Stimulated activated naive CD8-positive, alpha-beta T cell treated with anti-CD3 and anti-CD28 coated beads, Interleukin-15, Interleukin-2, amounts not matched to agents 100 ng/mL and 50 ng/mL, for 24 hours (primary cell): ENCODE measurements around the gene SLIT3.
A peak's percentile ranks its signal among the peaks of the same experiment; 100 is the strongest.
"Not testable (repeated sequence)": the region's sequence is repeated elsewhere in the genome, so short reads cannot be mapped to it uniquely, and the experiment has no call there.

ENCODE experiments used
- H3K27ac Mint-ChIP-seq: one replicate; pipeline ENCODE4 v1.8.0; 2021; ENCODE audit warnings: mild to moderate bottlenecking, mixed read lengths
- H3K27me3 Mint-ChIP-seq: one replicate; pipeline ENCODE4 v1.8.0; 2021; ENCODE audit warnings: mixed read lengths
- H3K36me3 Mint-ChIP-seq: one replicate; pipeline ENCODE4 v1.8.0; 2021; ENCODE audit warnings: low read depth, mixed read lengths
- H3K4me1 Mint-ChIP-seq: one replicate; pipeline ENCODE4 v1.8.0; 2021; ENCODE audit warnings: low read depth, mixed read lengths
- H3K4me3 Mint-ChIP-seq: one replicate; pipeline ENCODE4 v1.8.0; 2021; ENCODE audit warnings: mild to moderate bottlenecking, mixed read lengths
- H3K9me3 Mint-ChIP-seq: one replicate; pipeline ENCODE4 v1.8.0; 2021; ENCODE audit warnings: mixed read lengths

Gene SLIT3

GRCh38 chr5:168660691-168661090, 640.2 kb downstream of the SLIT3 start:
- no peak overlapping the region for H3K4me3 Mint-ChIP-seq

GRCh38 chr5:168659286-168659847, 641.6 kb downstream of the SLIT3 start:
- Mint-ChIP-seq H3K27ac (no peak overlapping the region), H3K9me3 (no peaks in the 10 kb centered on the region), H3K27me3 (peaks cover 11% of the 10 kb centered on the region), H3K4me3 (no peak overlapping the region), H3K4me1 (no peaks in the 10 kb centered on the region), H3K36me3 (no peaks in the 10 kb centered on the region)

More at GRCh38 chr5:168660691-168661090, 640.2 kb downstream of the SLIT3 start:
- no peaks in the 10 kb centered on the region for H3K9me3 Mint-ChIP-seq
- H3K27me3 Mint-ChIP-seq, result peaks cover 11% of the 10 kb centered on the region
- no peaks in the 10 kb centered on the region for H3K4me1 Mint-ChIP-seq
- no peaks in the 10 kb centered on the region for H3K36me3 Mint-ChIP-seq
- H3K27ac Mint-ChIP-seq, result no peak overlapping the region

DNA sequence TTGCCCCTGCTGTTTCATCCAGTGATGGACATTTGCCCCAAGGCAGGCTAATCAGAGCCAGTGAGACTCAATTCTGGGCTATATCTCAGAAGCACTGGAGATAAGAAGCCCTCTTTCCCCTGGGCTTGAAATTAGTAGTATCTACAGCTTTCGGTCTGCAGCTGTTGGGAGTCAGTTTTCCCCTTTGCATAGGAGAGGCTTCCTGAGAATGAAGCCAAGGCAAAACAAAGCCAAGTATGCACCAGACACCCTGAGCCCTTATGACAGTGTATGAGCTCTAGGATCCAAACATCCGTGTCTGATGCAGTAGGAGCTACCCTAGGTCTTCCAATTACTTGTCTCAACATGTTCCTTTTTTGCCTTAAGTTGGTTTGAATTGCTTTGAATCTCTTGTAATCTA, 642.5 kb downstream of the SLIT3 start:
- H3K27ac Mint-ChIP-seq, result no peak overlapping the region
- no peaks in the 10 kb centered on the region for H3K36me3 Mint-ChIP-seq
- no peak overlapping the region for H3K4me3 Mint-ChIP-seq
- peaks cover 11% of the 10 kb centered on the region for H3K27me3 Mint-ChIP-seq
- H3K9me3 Mint-ChIP-seq, result no peaks in the 10 kb centered on the region
- H3K4me1 Mint-ChIP-seq, result no peaks in the 10 kb centered on the region

GRCh38 chr5:168656633-168657032, 644.3 kb downstream of the SLIT3 start:
- no peaks in the 10 kb centered on the region for H3K36me3 Mint-ChIP-seq
- no peaks in the 10 kb centered on the region for H3K9me3 Mint-ChIP-seq
- no peak overlapping the region for H3K4me3 Mint-ChIP-seq
- H3K4me1 Mint-ChIP-seq, result no peaks in the 10 kb centered on the region
- peaks cover 8% of the 10 kb centered on the region for H3K27me3 Mint-ChIP-seq
- H3K27ac Mint-ChIP-seq, result no peak overlapping the region

DNA sequence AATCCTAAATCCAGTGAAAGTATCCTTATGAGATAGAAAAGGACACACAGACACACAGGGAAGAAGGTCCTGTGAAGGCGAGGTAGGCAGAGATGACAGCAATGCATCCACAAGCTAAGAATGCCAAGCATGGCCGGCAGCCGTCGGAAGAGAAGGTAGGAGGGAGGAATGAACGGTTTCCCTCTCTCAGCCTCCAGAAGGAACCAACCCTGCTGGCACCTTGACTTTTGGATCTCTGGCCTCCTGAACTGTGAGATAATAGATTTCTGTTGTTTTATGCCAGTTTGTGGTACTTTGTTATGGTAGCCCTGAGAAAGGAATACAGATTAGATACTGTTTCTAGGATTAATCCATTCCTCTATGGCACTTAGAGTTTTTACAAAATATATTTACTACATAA, 645.6 kb downstream of the SLIT3 start:
- Mint-ChIP-seq H3K9me3 (no peaks in the 10 kb centered on the region), H3K27ac (no peak overlapping the region), H3K4me3 (no peak overlapping the region), H3K36me3 (no peaks in the 10 kb centered on the region), H3K27me3 (peaks cover 4% of the 10 kb centered on the region), H3K4me1 (no peaks in the 10 kb centered on the region)

DNA sequence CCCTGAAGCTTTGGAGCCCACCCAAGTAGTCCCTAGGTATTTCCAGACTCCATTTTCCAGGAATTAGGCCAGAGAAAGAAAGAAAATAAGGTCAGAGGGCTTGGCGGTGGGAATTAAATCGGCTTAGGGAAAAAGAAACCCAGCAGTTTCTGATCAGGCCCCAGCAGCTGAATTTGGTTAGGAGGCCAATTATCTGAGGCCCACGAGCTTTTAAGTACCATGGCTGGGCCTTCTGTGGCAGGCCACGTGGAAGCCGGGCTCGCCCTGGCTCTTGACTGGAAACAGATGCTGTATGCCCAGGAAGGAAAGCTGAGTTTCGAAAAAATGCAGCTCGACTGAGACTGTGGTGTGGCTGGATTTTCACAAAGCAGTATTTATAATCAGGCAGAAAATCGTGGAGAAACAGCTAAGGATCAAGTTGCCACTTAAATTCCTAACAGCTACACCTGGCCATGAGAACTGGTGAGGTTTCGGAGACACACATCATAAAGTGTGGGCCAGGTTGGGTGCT, 646.7 kb downstream of the SLIT3 start:
- Mint-ChIP-seq H3K27me3 (peaks cover 4% of the 10 kb centered on the region), H3K9me3 (no peaks in the 10 kb centered on the region), H3K27ac (peak overlapping the region; percentile 3), H3K4me1 (no peaks in the 10 kb centered on the region), H3K4me3 (no peak overlapping the region), H3K36me3 (no peaks in the 10 kb centered on the region)

GRCh38 chr5:168653626-168654025, 647.3 kb downstream of the SLIT3 start:
- H3K9me3 Mint-ChIP-seq, result no peaks in the 10 kb centered on the region
- H3K4me3 Mint-ChIP-seq, result no peak overlapping the region
- H3K27me3 Mint-ChIP-seq, result peaks cover 4% of the 10 kb centered on the region
- peak overlapping the region; percentile 3 for H3K27ac Mint-ChIP-seq
- H3K36me3 Mint-ChIP-seq, result no peaks in the 10 kb centered on the region
- no peaks in the 10 kb centered on the region for H3K4me1 Mint-ChIP-seq

GRCh38 chr5:168651648-168652047, 649.3 kb downstream of the SLIT3 start:
- H3K9me3 Mint-ChIP-seq, result no peaks in the 10 kb centered on the region
- no peaks in the 10 kb centered on the region for H3K4me1 Mint-ChIP-seq
- H3K27ac Mint-ChIP-seq, result no peak overlapping the region
- H3K27me3 Mint-ChIP-seq, result peaks cover under 1% of the 10 kb centered on the region
- H3K4me3 Mint-ChIP-seq, result no peak overlapping the region
- no peaks in the 10 kb centered on the region for H3K36me3 Mint-ChIP-seq

DNA sequence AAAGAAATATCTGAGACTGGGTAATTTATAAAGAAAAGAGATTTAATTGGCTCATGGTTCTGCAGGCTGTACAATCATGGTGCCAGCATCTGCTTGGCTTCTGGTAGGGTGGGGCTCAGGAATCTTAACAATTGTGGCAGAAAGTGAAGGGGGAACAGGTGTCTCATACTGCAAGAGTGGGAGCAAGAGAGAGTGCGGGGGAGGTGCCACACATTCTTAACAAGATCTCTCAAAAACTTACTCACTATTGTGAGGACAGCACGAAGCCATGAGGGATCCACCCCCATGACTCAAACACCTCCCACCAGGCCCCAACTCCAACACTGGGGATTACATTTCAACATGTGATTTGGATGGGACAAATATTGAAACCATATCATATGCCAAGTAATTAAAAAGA, 651.6 kb downstream of the SLIT3 start:
- no peak overlapping the region for H3K4me3 Mint-ChIP-seq
- no peaks in the 10 kb centered on the region for H3K36me3 Mint-ChIP-seq
- H3K4me1 Mint-ChIP-seq, result no peaks in the 10 kb centered on the region
- peaks cover 6% of the 10 kb centered on the region for H3K9me3 Mint-ChIP-seq
- no peak overlapping the region for H3K27ac Mint-ChIP-seq
- peaks cover 3% of the 10 kb centered on the region for H3K27me3 Mint-ChIP-seq

- Mint-ChIP-seq H3K36me3 (no peaks in the 10 kb centered on the region), H3K4me1 (no peaks in the 10 kb centered on the region), H3K4me3 (no peak overlapping the region), H3K27me3 (peaks cover 3% of the 10 kb centered on the region), H3K27ac (no peak overlapping the region), H3K9me3 (peaks cover 6% of the 10 kb centered on the region)
Observed at GRCh38 chr5:168648576-168648975, 652.4 kb downstream of the SLIT3 start.

DNA sequence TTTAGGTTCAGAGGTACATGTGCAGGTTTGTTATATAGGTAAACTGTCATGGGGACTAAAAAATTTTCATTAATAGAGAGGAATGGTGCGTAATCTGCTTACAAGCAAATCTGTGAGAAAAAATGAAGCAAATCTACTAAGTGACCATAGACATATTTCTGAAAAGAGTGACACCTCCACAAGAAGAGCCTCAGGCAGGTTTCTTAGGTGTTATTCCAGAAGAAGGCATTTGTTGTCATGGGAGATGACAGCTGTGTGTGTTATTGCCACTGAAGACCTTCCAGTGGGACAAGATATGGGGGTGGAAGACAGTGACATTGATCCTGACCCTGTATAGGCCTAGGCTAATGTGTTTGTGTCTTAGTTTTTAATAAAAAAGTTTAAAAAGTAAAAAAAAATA, 652.9 kb downstream of the SLIT3 start:
- Mint-ChIP-seq H3K9me3 (peaks cover 6% of the 10 kb centered on the region), H3K4me1 (no peaks in the 10 kb centered on the region), H3K27me3 (peaks cover 3% of the 10 kb centered on the region)

DNA sequence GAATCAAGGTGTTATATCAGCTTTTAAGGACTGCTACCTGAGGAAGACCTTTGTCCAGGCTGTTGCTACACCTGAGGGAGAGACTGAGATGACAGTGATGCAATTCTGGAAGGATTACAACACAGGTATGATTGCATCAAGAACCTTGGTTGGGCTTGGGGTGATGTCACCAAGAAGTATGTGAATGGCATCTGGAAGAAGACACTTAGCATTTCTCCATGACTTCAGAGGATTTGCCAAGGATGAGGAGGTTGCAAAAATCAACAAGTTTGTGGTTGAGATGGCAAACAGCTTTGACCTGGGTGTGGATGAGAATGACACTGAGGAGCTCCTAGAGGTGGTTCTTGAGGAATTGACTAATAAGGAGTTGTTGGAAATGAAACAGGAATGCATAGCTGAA, 653.9 kb downstream of the SLIT3 start:
- Mint-ChIP-seq H3K9me3 (peaks cover 6% of the 10 kb centered on the region), H3K36me3 (no peaks in the 10 kb centered on the region), H3K27me3 (peaks cover 3% of the 10 kb centered on the region), H3K4me1 (no peaks in the 10 kb centered on the region), H3K4me3 (no peak overlapping the region), H3K27ac (no peak overlapping the region)

More for the DNA sequence above, 652.9 kb downstream of the SLIT3 start:
- H3K27ac Mint-ChIP-seq, result no peak overlapping the region
- H3K36me3 Mint-ChIP-seq, result no peaks in the 10 kb centered on the region
- no peak overlapping the region for H3K4me3 Mint-ChIP-seq

DNA sequence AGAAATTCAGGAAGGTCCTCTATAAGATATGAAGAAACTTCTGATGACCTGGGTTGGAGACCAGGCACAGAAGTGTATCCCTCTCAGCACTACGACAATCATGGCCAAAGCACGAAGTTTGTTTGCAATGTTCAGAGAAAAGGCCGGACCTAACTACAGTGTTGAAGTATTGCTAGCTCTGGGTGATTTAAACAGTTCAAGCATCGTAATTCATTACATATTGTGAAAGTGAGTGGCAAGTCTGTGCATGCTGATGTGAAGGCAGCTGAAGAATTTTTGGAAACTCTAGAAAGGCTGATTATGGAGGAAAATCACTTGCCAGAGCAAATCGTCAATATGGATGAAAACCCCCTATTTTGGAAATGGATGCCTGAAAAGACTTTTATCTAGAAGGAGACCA, 654.6 kb downstream of the SLIT3 start:
- no peak overlapping the region for H3K4me3 Mint-ChIP-seq
- peaks cover 6% of the 10 kb centered on the region for H3K9me3 Mint-ChIP-seq
- H3K4me1 Mint-ChIP-seq, result no peaks in the 10 kb centered on the region
- no peaks in the 10 kb centered on the region for H3K36me3 Mint-ChIP-seq
- H3K27me3 Mint-ChIP-seq, result peaks cover 3% of the 10 kb centered on the region
- no peak overlapping the region for H3K27ac Mint-ChIP-seq

DNA sequence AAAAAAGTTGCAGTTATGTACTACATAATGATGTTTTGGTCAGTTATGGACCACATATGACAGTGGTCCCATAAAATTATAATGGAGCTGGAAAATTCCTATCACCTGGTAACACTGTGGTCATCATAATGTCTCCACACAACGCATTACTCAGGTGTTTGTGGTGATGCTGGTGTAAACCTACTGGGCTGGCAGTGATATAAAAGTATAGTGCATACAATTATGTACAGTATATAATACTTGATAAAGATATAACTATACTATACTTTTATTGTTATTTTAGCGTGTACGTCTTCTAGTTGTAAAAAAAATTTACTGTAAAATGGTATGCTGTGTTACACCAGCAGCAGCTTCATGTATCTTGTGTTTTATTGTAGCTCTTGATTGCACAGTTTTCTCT, 655.7 kb downstream of the SLIT3 start:
- H3K36me3 Mint-ChIP-seq, result no peaks in the 10 kb centered on the region
- peaks cover 3% of the 10 kb centered on the region for H3K27me3 Mint-ChIP-seq

GRCh38 chr5:168642019-168642418, 658.9 kb downstream of the SLIT3 start:
- H3K4me1 Mint-ChIP-seq, result no peaks in the 10 kb centered on the region
- H3K27me3 Mint-ChIP-seq, result peaks cover 3% of the 10 kb centered on the region
- H3K27ac Mint-ChIP-seq, result no peak overlapping the region
- no peaks in the 10 kb centered on the region for H3K36me3 Mint-ChIP-seq
- H3K9me3 Mint-ChIP-seq, result peaks cover 6% of the 10 kb centered on the region
- no peak overlapping the region for H3K4me3 Mint-ChIP-seq

More for the DNA sequence above, 655.7 kb downstream of the SLIT3 start:
- Mint-ChIP-seq H3K27ac (no peak overlapping the region), H3K4me3 (no peak overlapping the region), H3K4me1 (no peaks in the 10 kb centered on the region), H3K9me3 (peaks cover 6% of the 10 kb centered on the region)

DNA sequence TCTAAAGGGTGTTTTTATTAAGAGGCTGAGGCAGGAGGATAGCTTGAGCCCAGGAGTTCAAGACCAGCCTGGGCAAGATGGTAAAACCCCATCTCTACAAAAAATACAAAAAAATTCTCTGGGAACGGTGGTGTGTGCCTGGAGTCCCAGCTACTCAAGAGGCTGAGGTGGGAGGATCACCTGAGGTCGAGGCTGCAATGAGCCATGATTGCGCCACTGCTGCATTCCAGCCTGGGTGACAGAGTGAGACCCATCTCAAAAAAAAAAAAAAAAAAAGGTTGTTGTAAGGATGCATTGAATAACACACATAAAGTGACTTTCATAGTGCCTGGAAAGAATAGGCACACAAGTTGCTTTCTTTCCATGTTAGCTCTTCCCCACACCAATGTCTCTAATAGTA, 662.1 kb downstream of the SLIT3 start:
- not testable (repeated sequence) for H3K9me3 Mint-ChIP-seq, H3K27ac Mint-ChIP-seq, H3K4me1 Mint-ChIP-seq, H3K27me3 Mint-ChIP-seq, H3K36me3 Mint-ChIP-seq, H3K4me3 Mint-ChIP-seq
